CD14-positive monocyte (primary cell): ENCODE measurements around the gene CEACAM6. TPM values are rescaled to one million over a fixed set of nuclear protein-coding genes. Genes with fewer than 3 reads are reported as not detected.

Source experiments
- DNase-seq, 3 donors: peaks; one replicate each; pipeline ENCODE4 v3.0.0-alpha.2; 2011 to 2022
- H2AFZ ChIP-seq: 2 replicates; pipeline ENCODE4 v1.6.0; 2012; ENCODE audit warnings: mild to moderate bottlenecking, low read depth, low read length, inconsistent platforms; ENCODE audit not compliant: insufficient read depth, poor library complexity, severe bottlenecking
- H3K27ac ChIP-seq, 2 donors: 1 replicate in 1 of 2; 2 replicates in 1 of 2; pipeline ENCODE4 v1.5.1; 2012 to 2013; ENCODE audit warnings: low read length in 2 of 2, control low read depth in 1 of 2, inconsistent platforms in 1 of 2, low read depth in 1 of 2, mild to moderate bottlenecking in 1 of 2
- H3K27me3 ChIP-seq, 2 donors: one replicate each; pipeline versions ENCODE4 v1.6.0 to v1.6.1; 2011 to 2013; ENCODE audit warnings: low read length in 2 of 2; ENCODE audit not compliant: control insufficient read depth in 2 of 2, insufficient read depth in 2 of 2
- H3K36me3 ChIP-seq, 2 donors: replicated peaks in 1 of 2; 1 replicate in 1 of 2; 2 replicates in 1 of 2; pipeline versions ENCODE4 v1.5.1 to v1.6.1; 2012 to 2013; ENCODE audit warnings: low read length in 2 of 2, control low read depth in 1 of 2, inconsistent platforms in 1 of 2, mild to moderate bottlenecking in 1 of 2; ENCODE audit not compliant: insufficient read depth in 2 of 2, control insufficient read depth in 1 of 2
- H3K4me1 ChIP-seq, 2 donors: 1 replicate in 1 of 2; 2 replicates in 1 of 2; pipeline versions ENCODE4 v1.5.1 to v1.6.1; 2012 to 2013; ENCODE audit warnings: low read length in 2 of 2, control low read depth in 1 of 2, inconsistent platforms in 1 of 2, mild to moderate bottlenecking in 1 of 2, moderate library complexity in 1 of 2; ENCODE audit not compliant: insufficient read depth in 2 of 2, control insufficient read depth in 1 of 2
- H3K4me2 ChIP-seq: replicated peaks from 2 replicates; pipeline ENCODE3; 2012; ENCODE audit warnings: low read length, moderate library complexity, mild to moderate bottlenecking; ENCODE audit not compliant: poor library complexity, severe bottlenecking; ENCODE audit errors: extremely low read depth
- H3K4me3 ChIP-seq, 3 experiments: fragments of 200-600 bp in 1 of 3; sonication (generic) in 1 of 3; replicated peaks in 1 of 3; 1 replicate in 2 of 3; 2 replicates in 1 of 3; pipeline ENCODE4 v1.5.1; 2011 to 2013; ENCODE audit warnings: low read length in 3 of 3, mild to moderate bottlenecking in 3 of 3, control low read depth in 2 of 3, low read depth in 2 of 3, inconsistent platforms in 1 of 3, moderate library complexity in 1 of 3
- H3K79me2 ChIP-seq: 2 replicates; pipeline ENCODE4 v1.6.0; 2012; ENCODE audit warnings: mild to moderate bottlenecking, control low read depth, inconsistent platforms, low read length, moderate library complexity; ENCODE audit not compliant: insufficient read depth
- H3K9ac ChIP-seq: 2 replicates; pipeline ENCODE4 v1.6.0; 2017; ENCODE audit warnings: low read length, mild to moderate bottlenecking; ENCODE audit not compliant: insufficient read depth, poor library complexity, severe bottlenecking
- H3K9me3 ChIP-seq, 2 donors: replicated peaks in 1 of 2; 1 replicate in 1 of 2; 2 replicates in 1 of 2; pipeline versions ENCODE4 v1.5.1 to v1.6.1; 2012 to 2013; ENCODE audit warnings: low read length in 2 of 2, control low read depth in 1 of 2; ENCODE audit not compliant: control insufficient read depth in 1 of 2, insufficient read depth in 1 of 2
- H4K20me1 ChIP-seq: 2 replicates; pipeline ENCODE4 v1.6.0; 2012; ENCODE audit warnings: mild to moderate bottlenecking, low read length, control low read depth, moderate library complexity; ENCODE audit not compliant: insufficient read depth
- H3K27ac Mint-ChIP-seq, 7 donors: one replicate each; pipeline ENCODE4 v1.8.0; 2020; ENCODE audit warnings: mild to moderate bottlenecking in 7 of 7, mixed read lengths in 7 of 7, moderate library complexity in 6 of 7, inconsistent platforms in 2 of 7
- H3K27me3 Mint-ChIP-seq, 3 donors: one replicate each; pipeline ENCODE4 v1.8.0; 2021 to 2022; ENCODE audit warnings: low read depth in 3 of 3, mild to moderate bottlenecking in 3 of 3, mixed read lengths in 3 of 3, moderate library complexity in 3 of 3, inconsistent platforms in 1 of 3
- H3K36me3 Mint-ChIP-seq, 2 donors: one replicate each; pipeline ENCODE4 v1.8.0; 2020; ENCODE audit warnings: mixed read lengths in 2 of 2, inconsistent platforms in 1 of 2, mild to moderate bottlenecking in 1 of 2
- H3K4me1 Mint-ChIP-seq: one replicate; pipeline ENCODE4 v1.8.0; 2020; ENCODE audit warnings: mild to moderate bottlenecking, mixed read lengths
- H3K4me3 Mint-ChIP-seq, 2 donors: one replicate each; pipeline ENCODE4 v1.8.0; 2020; ENCODE audit warnings: mild to moderate bottlenecking in 2 of 2, mixed read lengths in 2 of 2, moderate library complexity in 1 of 2
- H3K9me3 Mint-ChIP-seq, 7 donors: one replicate each; pipeline ENCODE4 v1.8.0; 2020 to 2022; ENCODE audit warnings: mixed read lengths in 7 of 7, mild to moderate bottlenecking in 6 of 7, moderate library complexity in 6 of 7, inconsistent platforms in 2 of 7
- WGBS: methylation state at CpG from one replicate; pipeline ENCODE4 v1.1.5; 2013; ENCODE audit warnings: missing lambda C conversion rate; ENCODE audit not compliant: insufficient coverage; 5-methylcytosine and 5-hydroxymethylcytosine counted together
- intact Hi-C, 2 donors: fragments of 100-400 bp; cut with micrococcal nuclease; formaldehyde crosslinking; loops; one replicate each; pipeline versions ENCODE4 v1.15.0 to v1.15.1; 2023
- polyA plus RNA-seq, 3 donors: library from polyadenylated mRNA; depleted of rRNA in 1 of 3; unstranded in 2 of 3; stranded (reverse) in 1 of 3; fragments of 300-500 nt in 2 of 3; fragments of >200 nt in 1 of 3; fragmentation: Illumina TruSeq in 2 of 3; gene quantifications; 1 replicate in 2 of 3; 2 replicates in 1 of 3; pipeline ENCODE4 v1.2.3, GENCODE V29; 2012 to 2021
- TF ChIP-seq, protein P1 (sequence below): fragments of 200-600 bp; IDR thresholded peaks from one replicate; pipeline ENCODE4 v1.8.0; 2022; ENCODE audit warnings: antibody characterized with exemption, mild to moderate bottlenecking

CEACAM6 gene
- polyA plus RNA-seq, 3 donors, result 0.07 TPM; not detected in 2

DNA sequence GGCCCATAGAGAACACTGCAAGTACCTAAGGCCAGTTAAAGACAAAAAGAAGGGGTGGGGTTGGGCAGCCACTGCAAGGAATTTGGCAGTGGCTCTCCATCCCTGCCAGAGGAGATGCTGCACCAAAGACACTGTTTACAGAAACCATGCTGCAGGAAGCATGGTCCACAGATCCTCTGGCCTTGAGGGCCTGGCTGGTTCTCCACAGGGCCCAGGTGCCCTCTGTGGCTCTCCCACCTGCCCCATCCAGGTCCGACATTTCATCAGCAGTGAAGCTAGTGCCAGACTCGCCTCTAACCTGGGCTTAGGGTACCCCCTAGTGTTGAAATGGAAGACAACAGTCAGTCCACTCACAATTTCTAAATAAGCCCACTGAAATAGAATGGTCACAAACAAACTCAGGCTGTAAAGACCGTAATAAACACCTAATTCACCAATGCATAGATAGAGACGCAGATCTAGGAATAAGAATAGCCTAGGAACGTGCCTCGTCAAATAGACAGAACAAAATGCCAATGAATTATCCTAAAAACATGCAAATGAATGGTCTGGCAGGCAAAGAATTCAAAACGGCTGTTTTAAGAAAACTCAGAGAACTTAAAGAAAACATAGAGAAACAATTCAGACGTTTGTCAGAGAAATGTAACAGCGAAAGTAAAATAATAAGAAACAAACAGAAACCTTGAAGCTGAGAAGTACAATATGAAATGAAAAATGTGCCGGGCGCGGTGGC lies 65.8 kb downstream of the CEACAM6 start:
- TF ChIP-seq, protein P1, sequence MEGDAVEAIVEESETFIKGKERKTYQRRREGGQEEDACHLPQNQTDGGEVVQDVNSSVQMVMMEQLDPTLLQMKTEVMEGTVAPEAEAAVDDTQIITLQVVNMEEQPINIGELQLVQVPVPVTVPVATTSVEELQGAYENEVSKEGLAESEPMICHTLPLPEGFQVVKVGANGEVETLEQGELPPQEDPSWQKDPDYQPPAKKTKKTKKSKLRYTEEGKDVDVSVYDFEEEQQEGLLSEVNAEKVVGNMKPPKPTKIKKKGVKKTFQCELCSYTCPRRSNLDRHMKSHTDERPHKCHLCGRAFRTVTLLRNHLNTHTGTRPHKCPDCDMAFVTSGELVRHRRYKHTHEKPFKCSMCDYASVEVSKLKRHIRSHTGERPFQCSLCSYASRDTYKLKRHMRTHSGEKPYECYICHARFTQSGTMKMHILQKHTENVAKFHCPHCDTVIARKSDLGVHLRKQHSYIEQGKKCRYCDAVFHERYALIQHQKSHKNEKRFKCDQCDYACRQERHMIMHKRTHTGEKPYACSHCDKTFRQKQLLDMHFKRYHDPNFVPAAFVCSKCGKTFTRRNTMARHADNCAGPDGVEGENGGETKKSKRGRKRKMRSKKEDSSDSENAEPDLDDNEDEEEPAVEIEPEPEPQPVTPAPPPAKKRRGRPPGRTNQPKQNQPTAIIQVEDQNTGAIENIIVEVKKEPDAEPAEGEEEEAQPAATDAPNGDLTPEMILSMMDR, result peak; percentile 84
- no peak overlapping the region for H3K9ac ChIP-seq
- H3K4me1 ChIP-seq, result peaks cover 5 to 7% of the 10 kb centered on the region in 2 donors
- Mint-ChIP-seq H3K27ac (no peak overlapping the region), H3K4me3 (peak overlapping the region in 1 of 2 donors; percentile 62), H3K4me1 (peaks cover 11% of the 10 kb centered on the region), H3K9me3 (peaks cover 0 to 1% (median 0%) of the 10 kb centered on the region in 7 donors), H3K27me3 (peaks cover 10 to 31% (median 24%) of the 10 kb centered on the region in 3 donors), H3K36me3 (no peaks in the 10 kb centered on the region)
- no peaks in the 10 kb centered on the region for H3K36me3 ChIP-seq
- no peak overlapping the region for H3K4me3 ChIP-seq
- no peak overlapping the region for H3K4me2 ChIP-seq
- no peak overlapping the region for H3K27ac ChIP-seq
- 50% methylated on average over 6 of the region's 12 CpGs for WGBS
- peaks cover 0 to 3% of the 10 kb centered on the region in 2 donors for H3K27me3 ChIP-seq
- intact Hi-C loops, result loop anchor here (1.0 to 2.0 kb wide), 4 partner anchors 28 to 66 kb away; partner anchors contain the start of gene CEACAM6 (in 1 of the 2)
- no peaks in the 10 kb centered on the region for H3K9me3 ChIP-seq
- H3K79me2 ChIP-seq, result no peaks in the 10 kb centered on the region
- H2AFZ ChIP-seq, result no peak overlapping the region
- no peaks in the 10 kb centered on the region for H4K20me1 ChIP-seq
- peak; percentile 60 to 75 (median 74) for DNase-seq

Other genes with a start within 250 kb of the CEACAM6 start
- gene CEACAM21, start 179.4 kb upstream of the CEACAM6 start, polyA plus RNA-seq, result 1 to 10 TPM; 2.1 to 6.4 (median 4.1) TPM
- 10 to 100 TPM; 23.1 to 40.7 (median 27.5) TPM for gene CEACAM4, start 128.5 kb upstream of the CEACAM6 start, polyA plus RNA-seq
- not detected for gene CEACAM7, start 67.3 kb upstream of the CEACAM6 start, polyA plus RNA-seq
- not detected for gene CEACAM5, start 46.9 kb upstream of the CEACAM6 start, polyA plus RNA-seq
- gene CEACAM3, start 41.1 kb downstream of the CEACAM6 start, polyA plus RNA-seq, result 10 to 100 TPM in 2 of 3 donors, 1 to 10 TPM in 1; 5.9 to 11.8 (median 11.3) TPM
- not detected for gene LYPD4, start 89.2 kb downstream of the CEACAM6 start, polyA plus RNA-seq
- not detected for gene DMRTC2, start 89.5 kb downstream of the CEACAM6 start, polyA plus RNA-seq
- 1,000 to 10,000 TPM; 1,234 to 2,117 (median 1,424) TPM for gene RPS19, start 104.7 kb downstream of the CEACAM6 start, polyA plus RNA-seq
- gene CD79A, start 121.7 kb downstream of the CEACAM6 start, polyA plus RNA-seq, result 1 to 10 TPM; 1.9 to 2.7 (median 2.1) TPM
- gene ARHGEF1, start 127.7 kb downstream of the CEACAM6 start, polyA plus RNA-seq, result 100 to 1,000 TPM in 1 of 3 donors, 10 to 100 TPM in 2; 82.8 to 622 (median 95.5) TPM
- not detected for gene ERFL, start 172.9 kb downstream of the CEACAM6 start, polyA plus RNA-seq
- 100 to 1,000 TPM; 126 to 234 (median 202) TPM for gene RABAC1, start 203.8 kb downstream of the CEACAM6 start, polyA plus RNA-seq
- gene ATP1A3, start 238.7 kb downstream of the CEACAM6 start, polyA plus RNA-seq, result under 1 TPM in 2 of 3 donors, not detected in 1; 0.07 to 0.10 TPM